Heart left ventricle (tissue), 13 donors: ENCODE results near the gene AKNA.
"Not testable (repeated sequence)": the region's sequence is repeated elsewhere in the genome, so short reads cannot be mapped to it uniquely, and the experiment has no call there.

Experiments
- POLR2A ChIP-seq, 2 donors: fragments of 450-650 bp; IDR thresholded peaks; one replicate each; pipeline ENCODE4 v1.6.1; 2017; ENCODE audit warnings: antibody characterized with exemption in 2 of 2, mild to moderate bottlenecking in 2 of 2, moderate library complexity in 2 of 2
- TF ChIP-seq, protein P1 (sequence below), 12 donors: fragments of 200-600 bp; sonication (generic) in 4 of 12; IDR thresholded peaks; one replicate each; pipeline versions ENCODE4 v1.5.0 to v1.8.0; 2018 to 2022; ENCODE audit warnings: antibody characterized with exemption in 12 of 12, mild to moderate bottlenecking in 5 of 12
- donor health status: ischemic (EF 13 %, LVEDD 7.1; RV severe dilation, severe dysfunction).
- donor health status: DM: no; HTN: yes; CAD: no.
- donor health status: DM: no; HTN: no; CAD: no.
- donor health status: ischemic (EF 25% LVEDD 6.9; RV normal size, moderate dysfunction).
- donor health status: ischemic (EF 25% LVEDD 5.7; RV mildly dilated, moderate dysfunction).
- donor health status: ischemic (EF 35%, LVEDD 5.7; RV mildly dilated, moderate dysfunction).
- donor health status: nonischemic (EF 11% LVEDD 7.7; RV severe dilation, severe dysfunction).
- donor health status: DM: yes; HTN: yes; CAD: no.
- donor health status: PGD.
- donor health status: ischemic (EF 29% LVEDD 5.4; RV normal size, mild dysfunction).
- donor health status: nonischemic (EF 23%, LVEDD 6.1; RV moderate dilation, normal function).

DNA sequence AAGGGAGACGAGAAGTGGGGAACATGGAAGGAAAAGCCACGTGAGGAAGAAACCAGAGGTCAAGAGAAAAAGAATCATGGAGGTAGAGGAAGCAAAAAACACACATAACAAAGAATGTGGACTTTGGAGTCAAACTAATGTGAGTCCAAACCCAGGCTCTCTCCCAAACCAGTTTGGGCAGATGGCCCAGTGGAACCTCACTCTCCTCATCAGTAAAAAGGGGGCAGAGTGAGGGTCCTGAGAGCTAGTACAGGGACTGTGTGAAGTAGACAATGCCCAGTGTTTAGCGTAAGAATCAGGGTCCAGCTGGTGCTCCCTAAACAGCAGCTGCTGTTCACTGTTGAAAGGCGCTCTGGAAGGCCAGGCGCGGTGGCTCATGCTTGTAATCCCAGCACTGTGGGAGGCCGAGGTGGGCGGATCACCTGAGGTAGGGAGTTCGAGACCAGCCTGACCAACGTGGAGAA lies 59.4 kb downstream of the AKNA start:
- TF ChIP-seq, protein P1, sequence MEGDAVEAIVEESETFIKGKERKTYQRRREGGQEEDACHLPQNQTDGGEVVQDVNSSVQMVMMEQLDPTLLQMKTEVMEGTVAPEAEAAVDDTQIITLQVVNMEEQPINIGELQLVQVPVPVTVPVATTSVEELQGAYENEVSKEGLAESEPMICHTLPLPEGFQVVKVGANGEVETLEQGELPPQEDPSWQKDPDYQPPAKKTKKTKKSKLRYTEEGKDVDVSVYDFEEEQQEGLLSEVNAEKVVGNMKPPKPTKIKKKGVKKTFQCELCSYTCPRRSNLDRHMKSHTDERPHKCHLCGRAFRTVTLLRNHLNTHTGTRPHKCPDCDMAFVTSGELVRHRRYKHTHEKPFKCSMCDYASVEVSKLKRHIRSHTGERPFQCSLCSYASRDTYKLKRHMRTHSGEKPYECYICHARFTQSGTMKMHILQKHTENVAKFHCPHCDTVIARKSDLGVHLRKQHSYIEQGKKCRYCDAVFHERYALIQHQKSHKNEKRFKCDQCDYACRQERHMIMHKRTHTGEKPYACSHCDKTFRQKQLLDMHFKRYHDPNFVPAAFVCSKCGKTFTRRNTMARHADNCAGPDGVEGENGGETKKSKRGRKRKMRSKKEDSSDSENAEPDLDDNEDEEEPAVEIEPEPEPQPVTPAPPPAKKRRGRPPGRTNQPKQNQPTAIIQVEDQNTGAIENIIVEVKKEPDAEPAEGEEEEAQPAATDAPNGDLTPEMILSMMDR (IDR thresholded peaks at IDR 0.05): not testable (repeated sequence)
- TF ChIP-seq POLR2A (IDR thresholded peaks at IDR 0.05): not testable (repeated sequence)
